IPS-15b (cell line): ENCODE measurements around the gene UROC1.

ENCODE experiments used
- H3K27me3 ChIP-seq: one replicate; pipeline ENCODE4 v1.6.1; 2013; ENCODE audit warnings: low read length; ENCODE audit not compliant: control insufficient read depth, insufficient read depth
- H3K36me3 ChIP-seq: one replicate; pipeline ENCODE4 v1.6.1; 2013; ENCODE audit warnings: low read length; ENCODE audit not compliant: control insufficient read depth, insufficient read depth
- H3K4me1 ChIP-seq: one replicate; pipeline ENCODE4 v1.6.1; 2013; ENCODE audit warnings: mild to moderate bottlenecking, low read length; ENCODE audit not compliant: control insufficient read depth, insufficient read depth
- H3K4me3 ChIP-seq: one replicate; pipeline ENCODE4 v1.5.1; 2013; ENCODE audit warnings: low read depth, low read length
- H3K9ac ChIP-seq: one replicate; pipeline ENCODE4 v1.6.1; 2013; ENCODE audit warnings: low read depth, mild to moderate bottlenecking, low read length
- H3K9me3 ChIP-seq: one replicate; pipeline ENCODE4 v1.6.1; 2013; ENCODE audit warnings: mild to moderate bottlenecking, low read length; ENCODE audit not compliant: control insufficient read depth, insufficient read depth

The UROC1 gene

DNA sequence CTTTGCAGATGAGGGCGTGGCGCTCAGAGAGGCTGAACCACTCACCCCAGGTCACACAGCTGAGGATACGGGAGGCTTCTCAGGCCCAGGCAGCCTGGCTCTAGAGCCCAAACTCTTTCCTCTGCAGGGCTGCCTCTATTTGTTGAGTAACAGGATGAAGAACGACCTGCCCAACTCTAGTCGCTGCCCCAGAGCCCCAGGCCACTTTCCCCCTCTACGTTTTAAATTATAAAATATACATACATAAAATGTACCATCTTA, 22.7 kb downstream of the UROC1 start:
- H3K9me3 ChIP-seq = no peaks in the 10 kb centered on the region
- no peak overlapping the region for H3K4me3 ChIP-seq
- no peaks in the 10 kb centered on the region for H3K36me3 ChIP-seq
- no peaks in the 10 kb centered on the region for H3K27me3 ChIP-seq
- H3K4me1 ChIP-seq = no peaks in the 10 kb centered on the region
- no peak overlapping the region for H3K9ac ChIP-seq

DNA sequence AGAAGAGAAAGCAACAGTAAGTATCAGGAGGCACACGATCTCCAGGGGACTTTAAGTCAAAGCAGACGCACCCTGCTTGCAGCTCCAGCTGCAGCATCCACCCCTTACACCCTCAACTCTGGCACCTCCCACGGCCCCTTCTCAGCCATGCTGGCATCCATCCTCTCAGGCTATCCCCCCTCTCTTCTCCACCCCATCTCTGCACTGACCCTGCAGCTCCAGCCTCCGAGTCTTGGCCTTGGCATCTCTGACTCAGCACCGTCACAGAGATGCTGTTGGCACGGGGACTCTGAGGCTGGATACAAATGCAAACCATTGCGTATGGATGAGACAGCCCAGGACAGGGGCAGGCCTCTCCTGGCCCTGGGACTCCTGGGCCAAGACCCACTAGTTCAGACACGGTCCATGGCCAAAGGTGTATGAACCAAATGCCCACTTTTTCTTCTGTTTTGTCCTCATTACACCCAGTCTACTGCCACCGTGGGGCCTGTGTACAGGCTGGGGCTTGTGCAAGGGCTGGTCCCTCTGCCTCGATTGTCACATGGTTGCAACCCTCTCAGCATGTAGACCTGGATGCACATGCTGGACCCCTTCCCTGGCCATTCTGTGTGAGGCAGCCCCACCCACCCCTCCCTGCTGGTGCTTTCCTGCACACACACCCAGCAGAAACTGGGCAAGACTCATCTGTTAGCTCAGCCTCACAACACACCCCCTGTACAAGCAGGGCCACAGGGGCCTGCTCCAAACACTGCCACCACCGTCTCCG, 23.2 kb downstream of the UROC1 start:
- H3K4me1 ChIP-seq = no peaks in the 10 kb centered on the region
- H3K4me3 ChIP-seq = no peak overlapping the region
- no peak overlapping the region for H3K9ac ChIP-seq
- no peaks in the 10 kb centered on the region for H3K27me3 ChIP-seq
- no peaks in the 10 kb centered on the region for H3K36me3 ChIP-seq
- no peaks in the 10 kb centered on the region for H3K9me3 ChIP-seq

DNA sequence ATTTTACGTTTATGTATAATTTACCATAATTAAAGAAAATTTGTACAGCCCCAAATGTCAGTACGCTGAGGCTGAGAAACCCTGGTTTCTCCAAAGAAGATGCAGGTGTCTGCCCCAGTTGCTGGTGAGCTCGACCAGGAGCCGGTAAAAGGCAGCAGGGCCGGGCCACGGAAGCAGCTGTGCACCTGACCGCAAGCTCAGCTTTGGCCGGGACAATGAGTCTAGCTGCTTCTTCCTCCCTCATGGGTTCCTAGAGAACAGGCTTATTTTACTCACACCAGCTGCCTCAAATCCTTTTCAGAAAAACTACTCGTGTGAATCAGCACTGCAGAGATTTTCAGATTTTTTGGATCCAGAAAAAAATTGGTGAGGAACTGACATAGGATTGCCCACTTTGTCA, 23.8 kb downstream of the UROC1 start:
- no peaks in the 10 kb centered on the region for H3K27me3 ChIP-seq
- no peaks in the 10 kb centered on the region for H3K9me3 ChIP-seq
- H3K4me1 ChIP-seq = no peaks in the 10 kb centered on the region
- no peak overlapping the region for H3K9ac ChIP-seq
- H3K4me3 ChIP-seq = no peak overlapping the region
- no peaks in the 10 kb centered on the region for H3K36me3 ChIP-seq

DNA sequence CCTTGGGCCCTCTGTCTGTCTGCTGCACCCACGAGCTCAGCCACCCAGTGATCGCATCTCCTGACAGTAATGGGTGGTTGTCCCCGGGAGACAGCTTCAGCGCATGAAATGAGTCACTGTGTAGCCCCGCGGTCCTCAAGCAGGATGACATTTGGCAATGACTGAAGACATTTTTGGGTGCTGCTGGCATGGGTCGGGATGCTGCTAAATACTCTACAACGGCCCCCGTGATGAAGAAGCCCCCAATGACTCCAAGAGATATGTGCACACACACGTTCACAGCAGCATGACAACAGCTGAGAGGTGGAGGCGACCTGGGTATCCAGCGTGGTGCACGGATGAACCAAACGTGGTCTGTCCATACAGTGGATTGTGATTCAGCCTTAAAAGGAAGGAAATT, 24.5 kb downstream of the UROC1 start:
- H3K4me3 ChIP-seq = no peak overlapping the region
- no peaks in the 10 kb centered on the region for H3K36me3 ChIP-seq
- H3K9ac ChIP-seq = no peak overlapping the region
- H3K27me3 ChIP-seq = no peaks in the 10 kb centered on the region
- H3K4me1 ChIP-seq = no peaks in the 10 kb centered on the region
- no peaks in the 10 kb centered on the region for H3K9me3 ChIP-seq

DNA sequence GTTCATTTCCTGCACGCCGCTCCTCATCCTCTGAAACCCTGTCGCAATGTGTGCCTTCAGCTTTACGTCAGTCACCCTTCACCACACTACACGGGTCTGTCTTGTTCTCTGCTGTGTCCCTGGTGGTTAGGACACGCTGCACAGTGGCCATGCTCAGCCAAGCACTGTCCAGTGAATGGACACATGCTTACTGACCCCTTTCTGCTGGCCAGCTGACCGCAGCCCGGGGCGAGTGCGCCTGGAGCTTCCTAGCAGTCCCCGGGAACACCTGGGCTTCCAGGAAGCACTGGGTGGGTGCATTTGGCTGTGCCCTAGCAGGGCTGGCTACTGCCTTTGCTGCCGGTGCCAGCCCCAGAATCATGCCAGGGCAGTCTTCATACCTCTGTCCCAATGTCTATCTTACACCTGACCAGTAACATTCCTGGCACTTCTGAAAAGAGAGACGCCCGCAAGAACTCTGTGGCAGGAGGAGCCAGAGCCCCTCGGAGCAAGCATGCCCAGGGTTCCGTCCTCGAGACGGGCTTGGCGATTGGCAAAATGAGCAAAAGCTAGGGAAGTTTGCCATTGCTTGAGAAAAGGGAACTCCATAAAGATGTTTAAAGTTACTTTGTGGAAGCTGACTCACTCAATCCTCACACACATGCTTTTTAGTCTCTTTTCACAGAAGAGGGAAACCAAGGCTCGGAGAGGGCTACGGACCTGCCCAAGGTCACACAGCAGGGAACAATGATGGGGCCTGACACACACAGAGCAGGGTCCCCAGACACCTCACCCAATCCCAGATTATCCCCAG, 26.2 kb downstream of the UROC1 start:
- Histone ChIP-seq H3K4me3 (no peak overlapping the region), H3K36me3 (no peaks in the 10 kb centered on the region), H3K4me1 (no peaks in the 10 kb centered on the region), H3K9me3 (no peaks in the 10 kb centered on the region), H3K9ac (no peak overlapping the region), H3K27me3 (no peaks in the 10 kb centered on the region)

DNA sequence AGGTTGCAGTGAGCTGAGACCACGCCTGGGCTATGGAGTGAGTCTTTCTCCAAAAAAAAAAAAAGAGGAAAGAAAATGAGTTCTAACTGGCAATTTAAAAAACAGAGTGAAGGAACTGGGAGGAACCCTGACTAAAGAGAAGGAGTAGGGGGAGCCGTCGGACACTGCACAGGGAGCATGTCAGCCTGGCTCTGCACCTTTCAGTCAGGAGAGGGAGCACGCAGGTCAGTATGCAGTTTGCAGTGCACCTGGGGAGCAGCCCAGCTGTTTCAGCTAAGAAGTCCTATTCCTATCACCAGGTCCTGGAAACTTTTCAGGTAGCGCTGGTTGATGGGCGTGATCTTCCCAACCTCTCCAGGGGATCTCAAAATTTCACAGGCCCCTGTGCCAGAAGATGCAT, 27.0 kb downstream of the UROC1 start:
- Histone ChIP-seq H3K4me3 (no peak overlapping the region), H3K36me3 (no peaks in the 10 kb centered on the region), H3K9ac (no peak overlapping the region), H3K4me1 (peaks cover 2% of the 10 kb centered on the region), H3K27me3 (no peaks in the 10 kb centered on the region), H3K9me3 (no peaks in the 10 kb centered on the region)

DNA sequence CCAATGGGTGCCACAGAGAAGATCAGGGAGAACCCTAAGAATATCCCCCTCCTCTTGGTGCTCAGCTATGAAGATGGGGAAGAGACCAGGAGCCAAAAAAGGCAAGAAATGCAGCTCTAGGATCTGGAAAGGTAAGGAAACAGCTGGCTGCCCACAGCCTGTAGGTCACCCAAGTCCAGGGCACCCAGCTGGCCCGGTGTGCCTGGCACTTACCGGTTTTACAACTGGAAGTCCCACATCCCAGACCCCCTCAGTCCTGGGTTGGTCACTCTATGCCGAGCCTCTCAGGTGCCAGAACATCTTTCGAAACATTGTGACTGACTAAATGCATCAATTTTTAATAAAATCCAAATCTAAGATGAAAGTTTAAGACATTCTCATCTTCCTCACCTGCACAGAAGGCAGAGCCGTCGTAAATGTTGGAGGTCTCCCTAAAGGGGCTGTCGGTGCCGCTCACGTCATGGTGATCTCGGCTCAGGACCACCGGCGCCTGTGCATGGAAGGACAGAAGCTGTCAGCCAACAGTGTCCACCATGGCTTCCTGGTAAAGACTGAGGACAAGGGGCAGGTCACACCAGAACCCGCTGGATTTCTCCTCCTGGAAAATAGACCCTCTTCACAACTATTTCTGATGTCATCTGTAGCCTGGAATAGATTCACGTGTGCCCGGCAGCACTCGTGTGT, 28.5 kb downstream of the UROC1 start:
- Histone ChIP-seq H3K27me3 (no peaks in the 10 kb centered on the region), H3K9ac (no peak overlapping the region), H3K4me3 (no peak overlapping the region), H3K36me3 (no peaks in the 10 kb centered on the region), H3K4me1 (peaks cover 11% of the 10 kb centered on the region), H3K9me3 (no peaks in the 10 kb centered on the region)

DNA sequence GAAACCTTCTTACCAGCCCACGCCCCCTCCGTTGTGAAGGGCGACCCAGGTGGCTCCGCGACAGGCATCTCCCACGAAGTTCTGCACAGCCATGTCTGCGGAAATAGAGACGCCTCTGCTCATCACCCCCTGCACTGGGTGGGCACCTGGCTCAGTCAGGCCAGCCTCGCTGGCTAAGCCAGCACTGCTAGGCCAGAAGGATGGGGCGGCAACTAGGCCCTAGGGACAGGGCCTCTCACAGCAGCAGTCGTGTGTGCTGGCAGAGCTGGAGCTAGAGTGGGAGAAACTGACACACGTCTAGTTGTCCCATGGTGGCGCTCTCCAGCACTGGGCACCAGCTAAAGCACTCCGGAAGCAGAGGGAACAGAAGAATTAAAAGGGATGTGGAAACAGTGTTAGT, 29.4 kb downstream of the UROC1 start:
- H3K9ac ChIP-seq = no peak overlapping the region
- no peaks in the 10 kb centered on the region for H3K36me3 ChIP-seq
- H3K27me3 ChIP-seq = no peaks in the 10 kb centered on the region
- H3K4me1 ChIP-seq = peaks cover 11% of the 10 kb centered on the region
- no peaks in the 10 kb centered on the region for H3K9me3 ChIP-seq
- no peak overlapping the region for H3K4me3 ChIP-seq

DNA sequence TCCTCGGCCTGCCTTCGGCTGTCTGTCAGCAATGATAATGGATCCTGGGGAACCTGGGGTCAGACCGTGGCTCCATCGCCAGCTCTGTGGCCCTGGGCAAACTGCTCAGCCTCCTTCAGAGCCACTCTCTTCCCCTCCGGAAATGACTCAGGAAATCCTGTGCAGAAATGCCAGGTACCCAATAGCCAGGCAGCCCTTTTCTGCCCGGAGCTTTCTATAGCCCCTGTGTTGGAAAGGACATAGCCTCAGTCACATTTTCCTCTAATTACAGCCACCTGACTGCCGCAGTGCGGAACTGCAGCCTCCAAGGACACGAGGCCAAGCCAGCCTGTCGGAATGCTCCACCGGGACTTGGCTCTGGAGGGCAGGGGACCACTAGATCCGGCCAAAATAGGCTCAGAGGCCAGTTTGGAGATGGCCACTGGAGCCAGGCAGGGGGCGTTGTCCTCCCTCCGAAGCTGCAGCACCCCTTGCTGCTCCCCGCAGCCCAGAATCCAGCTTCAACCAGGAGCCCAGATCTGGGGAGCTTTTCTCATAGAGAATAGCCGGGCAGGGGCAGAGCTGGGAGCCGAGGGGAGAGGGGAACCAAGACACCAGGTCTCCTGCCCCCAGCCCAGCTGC, 30.3 kb downstream of the UROC1 start:
- Histone ChIP-seq H3K9me3 (no peaks in the 10 kb centered on the region), H3K36me3 (no peaks in the 10 kb centered on the region), H3K4me1 (peaks cover 11% of the 10 kb centered on the region), H3K9ac (no peak overlapping the region), H3K4me3 (no peak overlapping the region), H3K27me3 (no peaks in the 10 kb centered on the region)

DNA sequence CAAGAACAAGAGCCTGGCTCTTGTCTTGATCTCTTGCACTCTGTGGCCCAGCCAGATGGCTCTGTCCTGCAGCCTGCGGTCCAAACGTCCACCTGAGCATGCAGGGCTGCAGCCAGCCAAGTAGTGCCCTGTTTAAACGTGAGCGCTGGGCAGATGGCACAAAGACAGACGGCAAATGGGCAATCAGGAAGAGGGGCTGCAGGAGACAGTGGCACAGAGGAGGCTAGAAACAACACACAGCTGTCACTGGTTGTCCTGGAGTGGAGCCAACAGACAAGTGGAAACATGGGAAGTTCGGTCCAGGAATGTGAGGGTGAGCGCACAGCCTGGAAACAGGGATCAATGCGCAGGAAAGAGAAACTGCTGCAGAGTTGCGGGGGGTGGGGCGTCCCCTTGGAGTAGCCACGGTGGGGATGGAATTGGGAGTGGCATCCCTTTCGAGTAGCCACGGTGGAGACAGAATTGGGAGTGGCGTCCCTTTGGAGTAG, 31.2 kb downstream of the UROC1 start:
- Histone ChIP-seq H3K27me3 (no peaks in the 10 kb centered on the region), H3K4me1 (peaks cover 11% of the 10 kb centered on the region), H3K9ac (no peak overlapping the region), H3K9me3 (no peaks in the 10 kb centered on the region), H3K36me3 (no peaks in the 10 kb centered on the region), H3K4me3 (no peak overlapping the region)

DNA sequence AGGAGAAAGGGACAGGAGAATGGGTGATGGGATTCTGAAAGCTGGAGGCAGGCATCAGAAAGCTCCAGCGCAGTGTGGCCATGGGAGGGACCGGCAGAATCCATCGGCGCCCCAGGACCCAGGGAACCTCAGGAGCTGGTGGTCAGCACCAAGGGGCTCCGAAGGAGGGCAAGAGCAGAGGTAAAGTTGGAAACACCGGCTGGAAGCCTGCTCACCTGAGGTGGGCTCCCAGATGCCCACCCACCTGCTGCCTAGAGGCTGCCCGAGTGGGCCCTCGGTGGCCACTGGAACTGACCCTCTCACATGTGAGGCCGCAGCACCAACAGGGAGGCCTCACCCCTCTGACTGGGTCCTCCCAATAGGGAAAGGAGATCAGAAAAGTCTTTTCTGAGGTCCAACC, 31.6 kb downstream of the UROC1 start:
- Histone ChIP-seq H3K4me1 (peaks cover 11% of the 10 kb centered on the region), H3K36me3 (no peaks in the 10 kb centered on the region), H3K27me3 (no peaks in the 10 kb centered on the region), H3K9ac (no peak overlapping the region), H3K4me3 (no peak overlapping the region), H3K9me3 (no peaks in the 10 kb centered on the region)
